Measurements from ENCODE around the gene IL17D.

DNA sequence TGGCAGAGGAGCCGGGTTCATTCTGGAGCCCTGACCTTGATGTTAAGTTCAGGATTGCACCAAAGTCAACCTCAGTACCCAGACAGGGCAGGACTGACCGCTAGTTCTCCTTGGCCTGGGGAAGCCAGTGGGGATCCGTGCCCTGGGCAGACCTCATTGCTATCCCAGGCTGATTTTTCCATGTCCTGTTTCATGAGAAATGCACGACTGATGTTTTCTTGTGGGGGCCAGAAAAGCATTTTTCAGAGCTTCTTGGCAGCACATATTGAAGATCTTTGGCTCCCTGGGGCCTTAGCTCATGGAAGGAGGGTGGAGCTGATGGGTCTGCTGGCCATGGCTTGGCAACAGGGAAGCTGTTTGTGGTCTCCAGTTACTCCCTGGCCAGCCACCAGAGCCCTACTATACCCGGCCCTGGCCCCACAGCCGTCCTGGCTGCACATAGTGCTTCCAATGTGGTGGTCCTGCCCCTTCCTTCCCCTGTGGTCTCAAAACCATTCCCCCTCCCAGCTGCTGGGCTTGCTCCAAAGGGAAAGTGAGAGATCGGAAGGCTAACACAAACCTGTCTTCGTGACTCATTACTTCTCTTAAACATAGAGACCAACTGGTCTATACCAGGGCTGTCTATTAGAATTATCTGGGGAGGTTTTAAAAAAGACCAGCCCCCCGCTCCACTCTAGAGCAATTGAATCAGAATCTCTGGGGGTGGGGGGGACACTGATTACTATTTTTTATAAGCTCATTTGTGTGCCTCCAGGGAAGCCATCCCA, 11.2 kb downstream of the IL17D start:
- TF ChIP-seq, protein P1, sequence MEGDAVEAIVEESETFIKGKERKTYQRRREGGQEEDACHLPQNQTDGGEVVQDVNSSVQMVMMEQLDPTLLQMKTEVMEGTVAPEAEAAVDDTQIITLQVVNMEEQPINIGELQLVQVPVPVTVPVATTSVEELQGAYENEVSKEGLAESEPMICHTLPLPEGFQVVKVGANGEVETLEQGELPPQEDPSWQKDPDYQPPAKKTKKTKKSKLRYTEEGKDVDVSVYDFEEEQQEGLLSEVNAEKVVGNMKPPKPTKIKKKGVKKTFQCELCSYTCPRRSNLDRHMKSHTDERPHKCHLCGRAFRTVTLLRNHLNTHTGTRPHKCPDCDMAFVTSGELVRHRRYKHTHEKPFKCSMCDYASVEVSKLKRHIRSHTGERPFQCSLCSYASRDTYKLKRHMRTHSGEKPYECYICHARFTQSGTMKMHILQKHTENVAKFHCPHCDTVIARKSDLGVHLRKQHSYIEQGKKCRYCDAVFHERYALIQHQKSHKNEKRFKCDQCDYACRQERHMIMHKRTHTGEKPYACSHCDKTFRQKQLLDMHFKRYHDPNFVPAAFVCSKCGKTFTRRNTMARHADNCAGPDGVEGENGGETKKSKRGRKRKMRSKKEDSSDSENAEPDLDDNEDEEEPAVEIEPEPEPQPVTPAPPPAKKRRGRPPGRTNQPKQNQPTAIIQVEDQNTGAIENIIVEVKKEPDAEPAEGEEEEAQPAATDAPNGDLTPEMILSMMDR (conservative IDR thresholded peaks at IDR 0.05; ENCODE audit: low read depth, low read length), result no peak
- no peak for TF ChIP-seq EZH2 (IDR thresholded peaks at IDR 0.05; ENCODE audit: borderline replicate concordance, low read depth, low read length, poor library complexity, severe bottlenecking)

Data from A673 (cell line).